IMR-90 (cell line): Measurements from ENCODE around the gene MFNG. TPM values are rescaled to one million over a fixed set of nuclear protein-coding genes. Genes with fewer than 3 reads are reported as not detected.

Experiments used
- polyA plus RNA-seq, 3 experiments: library from polyadenylated mRNA; depleted of rRNA; stranded (reverse); fragments of >200 nt; gene quantifications; 2 replicates each; pipeline ENCODE4 v1.2.3, GENCODE V29; 2012; ENCODE audit warnings: low replicate concordance in 1 of 3
- total RNA-seq: library from RNA; depleted of rRNA; stranded (reverse); fragments of >200 nt; gene quantifications from 2 replicates; pipeline ENCODE4 v1.2.3, GENCODE V29; 2012; rRNA removed

The MFNG gene
- total and polyA plus RNA-seq, 2 of the 4 experiments (the other 2 are of a cell fraction): 0.15 TPM; not detected in 1

Other genes starting within 250 kb of the MFNG start
- 10.0 and 11.1 TPM in 2 replicates for gene RAC2, start 242.1 kb downstream of the MFNG start, total RNA-seq
- gene RAC2, start 242.1 kb downstream of the MFNG start, polyA plus RNA-seq (2012; rRNA removed): 72.3 and 77.1 TPM in 2 replicates
- gene CYTH4, start 203.9 kb downstream of the MFNG start, total RNA-seq: 0.28 and 0.36 TPM in 2 replicates
- 0.55 and 0.85 TPM in 2 replicates for gene CYTH4, start 203.9 kb downstream of the MFNG start, polyA plus RNA-seq (2012; rRNA removed)
- 0.72 and 0.83 TPM in 2 replicates for gene ELFN2, start 58.9 kb downstream of the MFNG start, total RNA-seq
- 5.0 and 6.3 TPM in 2 replicates for gene ELFN2, start 58.9 kb downstream of the MFNG start, polyA plus RNA-seq (2012; rRNA removed)
- gene CARD10, start 33.0 kb upstream of the MFNG start, total RNA-seq: 6.1 TPM in 2 replicates
- gene CARD10, start 33.0 kb upstream of the MFNG start, polyA plus RNA-seq (2012; rRNA removed): 18.4 and 19.8 TPM in 2 replicates
- 4.7 and 6.1 TPM in 2 replicates for gene CDC42EP1, start 74.1 kb upstream of the MFNG start, total RNA-seq
- 47.3 and 59.2 TPM in 2 replicates for gene CDC42EP1, start 74.1 kb upstream of the MFNG start, polyA plus RNA-seq (2012; rRNA removed)
- gene LGALS2, start 93.7 kb upstream of the MFNG start, total RNA-seq: not detected in 2 replicates
- not detected in 2 replicates for gene LGALS2, start 93.7 kb upstream of the MFNG start, polyA plus RNA-seq (2012; rRNA removed)
- gene GGA1, start 122.5 kb upstream of the MFNG start, total RNA-seq: 17.2 and 19.7 TPM in 2 replicates
- gene GGA1, start 122.5 kb upstream of the MFNG start, polyA plus RNA-seq (2012; rRNA removed): 48.5 and 50.4 TPM in 2 replicates
- gene SH3BP1, start 153.3 kb upstream of the MFNG start, total RNA-seq: 8.8 and 10.8 TPM in 2 replicates
- gene SH3BP1, start 153.3 kb upstream of the MFNG start, polyA plus RNA-seq (2012; rRNA removed): 30.0 and 33.3 TPM in 2 replicates
- gene PDXP, start 172.3 kb upstream of the MFNG start, total RNA-seq: 5.4 and 5.6 TPM in 2 replicates
- 24.1 and 26.5 TPM in 2 replicates for gene PDXP, start 172.3 kb upstream of the MFNG start, polyA plus RNA-seq (2012; rRNA removed)
- 9,081 and 15,383 TPM in 2 replicates for gene LGALS1, start 189.3 kb upstream of the MFNG start, total RNA-seq
- gene LGALS1, start 189.3 kb upstream of the MFNG start, polyA plus RNA-seq (2012; rRNA removed): 11,896 and 18,749 TPM in 2 replicates
- gene NOL12, start 200.0 kb upstream of the MFNG start, total RNA-seq: 16.0 and 29.7 TPM in 2 replicates
- gene NOL12, start 200.0 kb upstream of the MFNG start, polyA plus RNA-seq (2012; rRNA removed): 25.6 and 25.7 TPM in 2 replicates
- 46.4 and 47.5 TPM in 2 replicates for gene TRIOBP, start 210.7 kb upstream of the MFNG start, total RNA-seq
- gene TRIOBP, start 210.7 kb upstream of the MFNG start, polyA plus RNA-seq (2012; rRNA removed): 65.5 and 69.8 TPM in 2 replicates